K562 (cell line): ENCODE measurements around the gene MAGEA9B.
"Not testable (repeated sequence)": the region's sequence is repeated elsewhere in the genome, so short reads cannot be mapped to it uniquely, and the experiment has no call there.

ENCODE experiments used
- BDP1 ChIP-seq: IDR thresholded peaks from 3 replicates; pipeline ENCODE4 v1.6.1; 2011; ENCODE audit not compliant: insufficient read length, insufficient read depth
- CBX5 ChIP-seq: IDR thresholded peaks from 2 replicates; pipeline ENCODE4 v1.6.1; 2014; ENCODE audit warnings: low read depth, borderline replicate concordance
- NEUROD1 ChIP-seq: fragments of 150-350 bp; IDR thresholded peaks from 2 replicates; pipeline ENCODE4 v1.6.1; 2014; ENCODE audit warnings: borderline replicate concordance, low read length, low read depth; ENCODE audit not compliant: partially characterized antibody
- TGIF2 ChIP-seq: sonication (generic); formaldehyde crosslinking; IDR thresholded peaks from 2 replicates; pipeline ENCODE4 v1.8.1; 2022; ENCODE audit warnings: mild to moderate bottlenecking, missing genetic modification reagents, moderate library complexity
- TF ChIP-seq, protein P1 (sequence below), 3 experiments: IDR thresholded peaks in 2 of 3; conservative IDR thresholded peaks in 1 of 3; 2 replicates each; pipeline ENCODE4 v1.5.1; 2011 to 2012; ENCODE audit warnings: low read length in 3 of 3, mild to moderate bottlenecking in 3 of 3, control low read depth in 2 of 3, improper control_type of control experiment in 1 of 3, inconsistent platforms in 1 of 3, low read depth in 1 of 3, mixed read lengths in 1 of 3, moderate library complexity in 1 of 3; ENCODE audit not compliant: insufficient read depth in 2 of 3
- TF ChIP-seq, protein P2 (sequence below): sonication (generic); formaldehyde crosslinking; IDR thresholded peaks from 2 replicates; pipeline ENCODE4 v1.8.0; 2023; ENCODE audit warnings: mild to moderate bottlenecking, missing genetic modification reagents

DNA sequence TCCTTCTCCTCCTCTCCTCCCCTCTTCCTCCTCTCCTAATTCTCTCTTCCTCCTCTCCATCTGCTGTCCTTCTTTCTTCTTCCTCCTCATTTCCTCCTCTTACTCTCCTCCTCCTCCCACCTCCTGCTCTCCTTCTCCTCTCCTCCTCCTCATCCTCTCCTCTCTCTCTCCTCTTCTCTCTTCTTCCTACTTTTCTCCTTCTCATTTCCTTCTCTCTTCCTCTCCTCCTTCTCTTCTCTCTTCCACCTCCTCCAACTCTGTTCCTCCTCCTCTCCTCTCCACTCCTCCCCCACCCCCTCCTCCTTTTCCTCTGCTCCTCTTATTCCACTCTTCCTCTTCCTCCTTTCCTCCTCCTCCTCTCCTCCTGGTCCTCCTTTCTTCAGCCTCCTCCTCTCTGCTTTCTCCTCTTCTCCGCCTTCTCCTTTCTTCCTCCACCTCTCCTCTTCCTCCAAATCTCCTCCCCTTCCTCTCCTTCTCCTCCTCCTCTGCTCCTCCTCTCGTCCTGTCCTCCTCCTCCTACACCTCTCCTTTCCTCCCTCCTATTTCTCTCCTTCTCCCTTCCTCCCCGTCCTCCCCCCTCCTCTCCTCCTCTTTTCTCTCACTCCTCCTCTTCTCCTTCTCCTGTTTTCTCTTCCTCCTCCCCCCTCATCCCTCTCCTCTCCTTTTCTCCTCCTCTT lies 52.2 kb downstream of the MAGEA9B start:
- not testable (repeated sequence) for TF ChIP-seq TGIF2 (CRISPR knock-in tag); BDP1; CBX5; NEUROD1
- TF ChIP-seq, protein P1, sequence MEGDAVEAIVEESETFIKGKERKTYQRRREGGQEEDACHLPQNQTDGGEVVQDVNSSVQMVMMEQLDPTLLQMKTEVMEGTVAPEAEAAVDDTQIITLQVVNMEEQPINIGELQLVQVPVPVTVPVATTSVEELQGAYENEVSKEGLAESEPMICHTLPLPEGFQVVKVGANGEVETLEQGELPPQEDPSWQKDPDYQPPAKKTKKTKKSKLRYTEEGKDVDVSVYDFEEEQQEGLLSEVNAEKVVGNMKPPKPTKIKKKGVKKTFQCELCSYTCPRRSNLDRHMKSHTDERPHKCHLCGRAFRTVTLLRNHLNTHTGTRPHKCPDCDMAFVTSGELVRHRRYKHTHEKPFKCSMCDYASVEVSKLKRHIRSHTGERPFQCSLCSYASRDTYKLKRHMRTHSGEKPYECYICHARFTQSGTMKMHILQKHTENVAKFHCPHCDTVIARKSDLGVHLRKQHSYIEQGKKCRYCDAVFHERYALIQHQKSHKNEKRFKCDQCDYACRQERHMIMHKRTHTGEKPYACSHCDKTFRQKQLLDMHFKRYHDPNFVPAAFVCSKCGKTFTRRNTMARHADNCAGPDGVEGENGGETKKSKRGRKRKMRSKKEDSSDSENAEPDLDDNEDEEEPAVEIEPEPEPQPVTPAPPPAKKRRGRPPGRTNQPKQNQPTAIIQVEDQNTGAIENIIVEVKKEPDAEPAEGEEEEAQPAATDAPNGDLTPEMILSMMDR (IDR thresholded peaks at IDR 0.05 in 2 of 3, conservative IDR thresholded peaks at IDR 0.05 in 1 of 3; ENCODE audit: insufficient read depth in 2 of 3, low read depth in 1 of 3, low read length in 3 of 3), result not testable (repeated sequence)
- TF ChIP-seq, protein P2, sequence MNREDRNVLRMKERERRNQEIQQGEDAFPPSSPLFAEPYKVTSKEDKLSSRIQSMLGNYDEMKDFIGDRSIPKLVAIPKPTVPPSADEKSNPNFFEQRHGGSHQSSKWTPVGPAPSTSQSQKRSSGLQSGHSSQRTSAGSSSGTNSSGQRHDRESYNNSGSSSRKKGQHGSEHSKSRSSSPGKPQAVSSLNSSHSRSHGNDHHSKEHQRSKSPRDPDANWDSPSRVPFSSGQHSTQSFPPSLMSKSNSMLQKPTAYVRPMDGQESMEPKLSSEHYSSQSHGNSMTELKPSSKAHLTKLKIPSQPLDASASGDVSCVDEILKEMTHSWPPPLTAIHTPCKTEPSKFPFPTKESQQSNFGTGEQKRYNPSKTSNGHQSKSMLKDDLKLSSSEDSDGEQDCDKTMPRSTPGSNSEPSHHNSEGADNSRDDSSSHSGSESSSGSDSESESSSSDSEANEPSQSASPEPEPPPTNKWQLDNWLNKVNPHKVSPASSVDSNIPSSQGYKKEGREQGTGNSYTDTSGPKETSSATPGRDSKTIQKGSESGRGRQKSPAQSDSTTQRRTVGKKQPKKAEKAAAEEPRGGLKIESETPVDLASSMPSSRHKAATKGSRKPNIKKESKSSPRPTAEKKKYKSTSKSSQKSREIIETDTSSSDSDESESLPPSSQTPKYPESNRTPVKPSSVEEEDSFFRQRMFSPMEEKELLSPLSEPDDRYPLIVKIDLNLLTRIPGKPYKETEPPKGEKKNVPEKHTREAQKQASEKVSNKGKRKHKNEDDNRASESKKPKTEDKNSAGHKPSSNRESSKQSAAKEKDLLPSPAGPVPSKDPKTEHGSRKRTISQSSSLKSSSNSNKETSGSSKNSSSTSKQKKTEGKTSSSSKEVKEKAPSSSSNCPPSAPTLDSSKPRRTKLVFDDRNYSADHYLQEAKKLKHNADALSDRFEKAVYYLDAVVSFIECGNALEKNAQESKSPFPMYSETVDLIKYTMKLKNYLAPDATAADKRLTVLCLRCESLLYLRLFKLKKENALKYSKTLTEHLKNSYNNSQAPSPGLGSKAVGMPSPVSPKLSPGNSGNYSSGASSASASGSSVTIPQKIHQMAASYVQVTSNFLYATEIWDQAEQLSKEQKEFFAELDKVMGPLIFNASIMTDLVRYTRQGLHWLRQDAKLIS, result not testable (repeated sequence)
